SKM-1 (cell line): ENCODE measurements around the gene PSMG2.
A peak's percentile ranks its signal among the peaks of the same experiment; 100 is the strongest.
"Not testable (repeated sequence)": the region's sequence is repeated elsewhere in the genome, so short reads cannot be mapped to it uniquely, and the experiment has no call there.

ENCODE experiments used
- DNase-seq: peaks from one replicate; lab custom pipeline; 2025; ENCODE audit not compliant: unreplicated experiment; lab: John Stamatoyannopoulos, UW

The PSMG2 gene

DNA sequence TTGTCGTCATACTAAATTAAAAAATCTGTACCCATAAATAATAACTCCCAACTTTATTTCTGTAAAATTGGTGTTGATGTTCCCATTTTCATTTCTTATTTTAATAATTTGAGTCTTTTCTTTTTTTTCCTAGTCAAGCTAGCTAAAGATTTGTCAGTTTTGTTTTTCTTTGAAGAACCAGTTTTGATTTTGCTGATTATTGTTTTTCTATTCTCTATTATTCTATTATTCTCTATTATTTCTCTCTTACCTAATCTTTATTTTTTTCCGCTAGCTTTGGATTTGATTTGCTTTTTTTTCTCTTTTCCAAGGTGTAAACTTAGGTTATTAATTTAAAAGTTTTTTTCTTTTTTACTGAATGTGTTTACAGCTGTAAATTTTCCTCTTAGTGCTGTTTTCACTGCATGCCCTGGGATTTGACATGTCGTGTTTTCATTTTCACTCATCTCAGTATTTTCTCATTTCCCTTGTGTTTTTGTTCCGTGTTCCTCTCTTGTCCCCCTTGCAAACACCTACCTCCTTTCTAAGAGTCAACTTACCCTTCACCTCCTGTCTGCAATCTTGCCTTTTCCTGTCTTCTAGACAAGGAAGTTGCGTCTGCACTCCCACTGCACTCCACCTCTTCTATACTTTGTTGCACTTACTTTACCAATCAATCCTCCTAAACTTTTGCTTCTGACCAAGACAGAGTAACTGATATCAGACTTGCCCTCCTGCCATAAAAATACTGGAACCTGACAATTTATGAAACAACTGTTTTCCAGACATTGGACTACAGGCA, 18.8 kb downstream of the PSMG2 start:
- no peak for DNase-seq

GRCh38 chr18:12722731-12723130, 19.9 kb downstream of the PSMG2 start:
- no peak for DNase-seq

- DNase-seq = no peak
Measured at GRCh38 chr18:12726331-12726730, 23.5 kb downstream of the PSMG2 start.

- peak; percentile 52 for DNase-seq
Measured at GRCh38 chr18:12726774-12727550, 24.1 kb downstream of the PSMG2 start.

DNA sequence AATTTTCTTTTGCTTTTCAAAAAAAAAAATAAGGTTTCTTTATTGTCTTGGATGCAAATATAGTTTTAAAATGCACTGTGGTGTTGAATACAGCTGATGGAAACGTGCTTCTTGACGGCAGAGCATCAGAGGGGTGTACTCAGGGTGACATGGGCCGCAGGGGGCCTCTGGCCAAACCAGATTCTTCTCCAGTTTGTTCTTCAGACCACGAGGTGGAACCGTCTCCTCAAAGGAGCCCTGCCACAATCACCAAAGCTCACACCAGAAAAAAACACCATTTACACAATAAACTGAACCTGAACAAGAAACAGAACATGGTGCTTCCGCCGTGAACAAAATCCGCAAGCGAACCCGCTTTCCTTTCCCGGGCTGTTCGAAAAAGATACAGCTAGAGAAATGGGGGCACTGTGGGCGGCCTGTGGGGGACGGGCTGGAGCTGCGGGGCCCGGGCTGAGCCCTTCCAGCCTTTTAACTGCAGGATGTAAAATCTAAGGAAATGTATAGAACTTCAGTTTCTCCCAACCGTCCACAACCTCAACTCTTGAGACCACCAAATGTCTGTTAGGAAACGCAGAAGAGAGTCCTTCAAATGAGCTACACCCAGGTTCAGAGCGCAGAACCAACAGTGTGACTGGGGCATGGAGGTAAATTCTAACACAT, 34.5 kb downstream of the PSMG2 start:
- no peak for DNase-seq

GRCh38 chr18:12741351-12741750, 38.5 kb downstream of the PSMG2 start:
- no peak for DNase-seq

DNA sequence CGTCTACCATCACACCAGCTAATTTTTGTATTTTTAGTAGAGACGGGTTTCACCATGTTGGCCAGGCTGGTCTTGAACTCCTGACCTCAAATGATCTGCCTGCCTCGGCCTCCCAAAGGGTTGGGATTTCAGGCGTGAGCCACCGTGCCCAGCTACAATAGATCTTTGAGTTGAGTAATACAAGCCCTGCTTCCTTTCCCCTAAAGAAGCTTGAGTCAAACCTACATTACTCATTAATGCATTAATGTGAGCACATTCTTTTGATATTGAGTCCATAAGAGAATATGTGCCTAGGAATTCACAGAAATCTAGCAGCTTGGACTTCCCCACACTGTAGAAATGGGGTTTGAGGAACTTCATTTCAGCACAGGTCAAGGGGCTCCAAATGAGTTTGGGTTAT, 39.6 kb downstream of the PSMG2 start:
- no peak for DNase-seq

GRCh38 chr18:12744103-12744502, 41.3 kb downstream of the PSMG2 start:
- peak; percentile 13 for DNase-seq

DNA sequence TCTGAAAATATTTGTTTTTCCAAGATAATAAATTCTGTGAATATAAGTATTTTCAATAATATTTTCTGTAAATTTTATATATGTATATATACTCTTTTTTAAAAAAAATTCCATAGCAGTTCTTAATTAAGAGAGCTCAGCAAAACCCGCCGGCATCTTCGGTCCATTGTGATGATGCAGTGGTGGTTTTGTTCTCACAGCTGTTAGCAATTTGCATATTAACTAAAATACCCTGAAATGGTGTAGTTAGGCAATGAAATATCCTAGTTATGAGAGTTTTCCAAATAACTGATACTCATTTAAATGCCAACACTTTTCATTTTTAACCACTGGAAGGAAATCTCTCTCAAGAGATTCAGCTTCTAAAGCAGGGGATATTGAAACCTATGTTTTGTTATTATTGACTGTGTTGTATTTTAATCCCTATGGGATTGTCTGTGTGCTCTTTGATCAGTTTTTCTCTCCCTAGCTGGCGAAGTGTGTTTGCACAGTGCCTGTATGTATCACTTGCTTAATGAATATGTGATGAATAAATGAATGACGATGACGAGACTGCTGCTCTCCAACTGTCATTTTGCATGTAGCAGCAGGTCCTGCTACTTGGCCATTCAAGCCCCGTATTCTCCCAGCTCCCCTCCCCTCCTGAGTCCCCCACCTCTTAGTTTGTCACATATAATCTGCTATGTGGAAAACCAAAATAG, 42.4 kb downstream of the PSMG2 start:
- no peak for DNase-seq

DNA sequence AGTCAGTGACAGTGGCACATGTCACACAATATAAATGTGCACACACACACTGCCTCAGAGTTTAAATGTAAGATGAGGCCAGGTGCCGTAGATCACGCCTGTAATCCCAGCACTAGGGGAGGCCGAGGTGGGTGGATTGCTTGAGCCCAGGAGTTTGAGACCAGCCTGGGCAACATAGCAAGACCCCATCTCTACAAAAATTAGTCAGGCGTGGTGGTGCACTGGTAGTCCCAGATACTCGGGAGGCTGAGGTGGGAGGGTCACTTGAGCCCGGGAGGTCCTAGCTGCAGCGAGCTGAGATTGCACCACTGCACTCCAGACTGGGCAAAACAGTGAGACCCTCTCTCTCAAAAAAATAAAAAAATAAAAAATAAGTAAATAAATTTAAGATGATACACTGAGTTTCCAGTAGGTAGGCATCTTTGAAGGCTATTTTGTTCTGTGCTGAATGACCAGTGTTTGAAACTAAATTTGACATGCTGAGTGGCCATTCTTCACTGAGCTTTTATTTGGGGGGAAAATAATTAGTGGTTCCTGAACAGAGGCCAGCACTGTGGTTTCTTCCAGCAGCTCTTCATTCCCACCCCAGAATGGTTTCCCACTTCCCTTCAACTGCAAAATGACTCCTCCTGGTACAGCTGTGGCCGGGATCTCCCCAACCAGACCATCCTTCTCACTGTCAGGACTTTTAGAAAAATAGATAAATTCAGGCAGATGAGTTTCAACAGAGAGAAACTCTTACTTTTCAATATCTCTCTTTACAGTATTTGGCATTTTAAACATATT, 44.9 kb downstream of the PSMG2 start:
- DNase-seq = no peak

DNA sequence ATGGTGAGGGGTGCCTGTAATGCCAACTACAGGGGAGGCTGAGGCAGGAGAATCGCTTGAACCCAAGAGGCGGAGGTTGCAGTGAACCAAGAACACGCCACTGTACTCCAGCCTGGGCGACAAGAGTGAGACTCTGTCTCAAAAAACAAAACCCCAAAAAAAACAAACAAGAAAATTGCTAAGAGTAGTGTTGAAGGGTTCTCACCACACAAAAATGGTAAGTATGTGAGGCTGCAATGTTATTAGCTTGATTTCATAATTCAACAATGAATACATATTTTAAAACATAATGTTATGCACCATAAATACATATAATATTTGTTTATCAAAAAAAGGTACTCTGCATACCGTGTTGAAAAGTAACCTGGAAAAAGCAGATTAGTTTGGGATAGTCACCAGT, 45.8 kb downstream of the PSMG2 start:
- no peak for DNase-seq

DNA sequence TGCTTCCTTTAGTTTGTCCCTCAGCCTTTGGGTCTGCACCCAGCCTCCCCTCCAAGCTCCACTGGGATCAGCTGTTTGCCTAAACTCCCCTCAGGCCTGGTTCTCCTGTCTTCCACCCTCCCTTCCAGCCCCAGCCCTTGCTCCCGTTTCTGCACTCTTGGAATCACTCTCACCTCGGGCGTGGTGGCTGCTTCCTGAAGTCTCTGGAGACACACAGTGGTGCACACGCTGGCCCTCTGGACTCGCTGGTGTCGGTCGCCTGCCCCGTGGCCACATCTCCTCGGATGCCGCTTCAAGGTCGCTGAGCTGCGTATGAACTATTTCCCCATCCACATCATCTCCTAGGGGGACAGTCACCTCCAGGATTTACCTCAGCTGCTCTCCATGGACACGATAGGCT, 46.3 kb downstream of the PSMG2 start:
- no peak for DNase-seq

DNA sequence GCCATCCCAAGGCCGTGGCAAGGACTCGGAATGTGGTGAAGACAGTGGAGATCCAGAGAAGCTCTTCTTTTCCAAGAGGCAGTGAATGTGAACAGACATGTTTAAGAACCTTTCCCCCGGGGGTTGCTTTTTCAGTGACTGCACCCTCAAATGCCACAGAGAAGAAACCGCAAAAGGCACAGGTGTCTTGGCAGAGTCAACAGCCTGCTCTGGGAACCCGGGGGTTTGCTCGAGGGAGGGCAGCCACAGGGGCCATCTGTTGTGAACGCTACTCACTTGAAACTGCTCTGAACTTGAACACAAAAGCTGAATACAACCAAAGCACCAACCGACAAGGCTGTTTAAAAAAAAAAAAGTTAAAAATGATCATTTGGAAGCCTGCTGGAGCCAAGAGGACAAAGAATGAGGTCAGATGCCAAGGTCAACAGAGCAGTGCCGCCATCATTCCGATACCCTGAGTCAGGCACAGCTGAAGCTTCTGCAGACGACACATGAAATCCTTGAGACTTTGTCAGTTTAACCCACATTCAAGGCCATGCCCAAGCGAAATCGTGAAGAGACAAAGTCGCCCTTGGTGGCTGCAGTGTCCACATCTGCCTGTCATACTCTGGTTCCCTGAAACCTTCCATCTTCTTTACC, 47.4 kb downstream of the PSMG2 start:
- no peak for DNase-seq

DNA sequence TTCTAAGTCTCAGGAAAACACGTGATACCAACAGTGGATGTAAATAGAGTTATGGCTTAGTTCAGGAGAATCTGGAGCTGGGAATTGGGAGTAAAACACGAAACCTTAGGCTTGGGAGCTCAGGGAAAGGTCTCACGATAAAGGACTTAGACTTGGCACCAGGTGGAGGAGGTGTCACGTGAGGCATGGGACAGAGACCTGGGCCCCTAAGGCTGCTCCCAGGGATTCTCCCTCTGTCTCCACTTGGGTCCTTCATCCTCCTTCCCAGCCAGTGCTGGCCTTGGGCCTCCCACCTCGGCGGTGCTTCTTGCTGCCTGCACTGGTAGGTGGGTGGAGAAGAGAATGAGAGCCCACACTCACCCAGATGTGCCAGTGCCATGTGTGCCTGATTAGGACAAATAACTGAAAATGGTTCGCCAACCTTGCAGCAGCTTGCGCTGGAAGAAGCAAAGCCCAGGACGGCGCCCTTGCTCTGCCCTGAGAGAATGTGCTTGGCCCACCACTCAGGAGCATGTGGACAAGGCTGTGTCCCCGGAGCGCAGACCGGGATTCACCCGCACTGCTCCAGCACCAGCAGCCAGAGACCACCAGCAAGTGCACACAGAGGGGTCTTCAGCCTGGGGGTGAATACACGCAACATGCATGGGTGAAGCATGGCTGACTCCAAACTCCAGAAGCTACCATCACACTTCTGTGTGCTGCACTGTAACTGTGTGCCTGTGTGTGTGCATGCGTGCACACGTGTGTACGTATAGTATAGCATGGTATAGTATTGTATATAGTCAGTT, 48.1 kb downstream of the PSMG2 start:
- no peak for DNase-seq

- DNase-seq = no peak
Measured at GRCh38 chr18:12751503-12751884, 48.7 kb downstream of the PSMG2 start.

- no peak for DNase-seq
Measured at GRCh38 chr18:12751891-12752290, 49.0 kb downstream of the PSMG2 start.

- DNase-seq = no peak
Measured at GRCh38 chr18:12754511-12754910, 51.7 kb downstream of the PSMG2 start.

- DNase-seq = not testable (repeated sequence)
Measured at GRCh38 chr18:12755606-12756005, 52.8 kb downstream of the PSMG2 start.

GRCh38 chr18:12756619-12757239, 53.9 kb downstream of the PSMG2 start:
- DNase-seq = not testable (repeated sequence)
